Panc1 (cell line): Measurements from ENCODE around the gene FGF5.

Experiments
- POLR2AphosphoS5 ChIP-seq: IDR thresholded peaks from 2 replicates; pipeline ENCODE4 v1.6.1; 2012; ENCODE audit warnings: mild to moderate bottlenecking, low read depth, low read length, moderate library complexity
- REST ChIP-seq, 2 experiments: IDR thresholded peaks; 2 replicates each; pipeline ENCODE4 v1.6.1; 2011 to 2012; ENCODE audit warnings: low read depth in 2 of 2, control low read depth in 1 of 2, low read length in 1 of 2, mild to moderate bottlenecking in 1 of 2, moderate library complexity in 1 of 2; ENCODE audit not compliant: insufficient read depth in 1 of 2
- TCF7L2 ChIP-seq: IDR thresholded peaks from 2 replicates; pipeline ENCODE4 v1.6.1; 2011; ENCODE audit warnings: mild to moderate bottlenecking, low read depth, low read length, inconsistent platforms
- TF ChIP-seq, protein P1 (sequence below): fragments of 450-650 bp; IDR thresholded peaks from 2 replicates; pipeline ENCODE4 v1.5.1; 2017; ENCODE audit warnings: mild to moderate bottlenecking

DNA sequence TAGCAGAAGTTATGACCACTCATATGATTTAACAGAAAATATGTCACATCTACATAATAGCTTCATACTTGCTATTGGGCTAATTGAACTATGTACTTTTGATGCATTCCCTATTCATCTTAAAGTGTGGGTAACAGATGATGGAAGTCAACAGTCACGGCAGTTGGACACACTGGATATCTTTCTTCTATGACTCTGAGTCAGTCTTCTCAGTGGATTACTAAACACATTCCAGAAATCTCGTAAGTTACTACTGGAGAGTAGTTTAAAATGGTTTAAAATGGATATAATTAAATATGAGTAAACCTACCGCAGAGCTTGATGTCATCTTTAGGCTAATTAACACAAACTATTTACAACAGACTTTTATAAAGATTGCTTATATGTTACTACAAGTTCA lies 39.0 kb downstream of the FGF5 start:
- TF ChIP-seq POLR2AphosphoS5 (no peak), TCF7L2 (no peak), REST (IDR thresholded peaks at IDR 0.05; ENCODE audit: insufficient read depth in 1 of 2, low read depth in 2 of 2, low read length in 1 of 2) (no peak)
- TF ChIP-seq, protein P1, sequence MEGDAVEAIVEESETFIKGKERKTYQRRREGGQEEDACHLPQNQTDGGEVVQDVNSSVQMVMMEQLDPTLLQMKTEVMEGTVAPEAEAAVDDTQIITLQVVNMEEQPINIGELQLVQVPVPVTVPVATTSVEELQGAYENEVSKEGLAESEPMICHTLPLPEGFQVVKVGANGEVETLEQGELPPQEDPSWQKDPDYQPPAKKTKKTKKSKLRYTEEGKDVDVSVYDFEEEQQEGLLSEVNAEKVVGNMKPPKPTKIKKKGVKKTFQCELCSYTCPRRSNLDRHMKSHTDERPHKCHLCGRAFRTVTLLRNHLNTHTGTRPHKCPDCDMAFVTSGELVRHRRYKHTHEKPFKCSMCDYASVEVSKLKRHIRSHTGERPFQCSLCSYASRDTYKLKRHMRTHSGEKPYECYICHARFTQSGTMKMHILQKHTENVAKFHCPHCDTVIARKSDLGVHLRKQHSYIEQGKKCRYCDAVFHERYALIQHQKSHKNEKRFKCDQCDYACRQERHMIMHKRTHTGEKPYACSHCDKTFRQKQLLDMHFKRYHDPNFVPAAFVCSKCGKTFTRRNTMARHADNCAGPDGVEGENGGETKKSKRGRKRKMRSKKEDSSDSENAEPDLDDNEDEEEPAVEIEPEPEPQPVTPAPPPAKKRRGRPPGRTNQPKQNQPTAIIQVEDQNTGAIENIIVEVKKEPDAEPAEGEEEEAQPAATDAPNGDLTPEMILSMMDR: no peak
